Measurements from ENCODE around the gene JARID2. TPM values are rescaled to one million over a fixed set of nuclear protein-coding genes. Genes with fewer than 3 reads are reported as not detected.

JARID2 gene
- polyA plus RNA-seq, 1 experiment = 6.1 TPM

DNA sequence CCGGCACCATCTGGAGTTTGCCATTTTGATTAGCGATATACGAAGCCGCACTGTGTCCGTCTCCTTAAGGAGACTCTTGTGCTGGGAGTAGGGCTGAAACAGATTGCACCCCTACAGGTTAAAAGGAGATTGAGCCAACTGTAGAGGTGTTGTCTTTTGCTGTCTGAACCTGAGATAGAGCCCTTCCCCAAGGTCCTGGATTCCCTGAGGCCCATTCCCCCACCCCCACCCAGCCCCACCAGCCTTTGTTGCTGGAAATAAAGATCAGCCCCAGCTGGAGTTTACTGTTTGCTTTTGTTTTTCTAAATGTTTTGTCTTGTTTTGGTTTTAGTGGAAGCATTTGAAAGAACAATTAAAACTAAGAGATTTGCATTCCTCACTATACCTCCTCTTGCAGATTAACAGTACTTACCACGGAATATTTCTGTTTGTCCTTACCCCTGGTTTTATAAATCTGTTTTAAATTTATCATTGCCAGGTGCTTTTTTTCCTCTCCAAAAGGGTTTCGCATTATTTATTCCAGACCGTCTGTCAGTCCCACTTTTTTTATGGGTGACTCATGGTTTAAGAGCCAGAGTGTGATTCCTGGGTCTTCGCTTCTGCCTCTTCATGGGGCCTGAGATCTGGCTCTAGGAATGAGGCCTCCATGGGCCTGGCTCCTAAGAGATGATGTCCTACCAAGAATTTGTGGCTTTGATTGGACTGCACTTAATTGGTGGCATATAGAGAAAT is 247.7 kb downstream of the JARID2 start:
- DNase-seq (ENCODE audit: low read depth) = peak; percentile 41
- no peaks in the 10 kb centered on the region for H3K27me3 ChIP-seq (ENCODE audit: control insufficient read depth, insufficient read depth, low read length)
- ChIA-PET POLR2A (no interaction called here), CTCF (interaction anchor here (1.3 kb wide), 1 partner anchor 30 kb away, joined by 3 read pairs; no protein-coding TSS in a partner anchor)
- peaks cover 20% of the 10 kb centered on the region for H3K36me3 ChIP-seq (ENCODE audit: control insufficient read depth, insufficient read depth, low read length)
- TF ChIP-seq, protein P1, sequence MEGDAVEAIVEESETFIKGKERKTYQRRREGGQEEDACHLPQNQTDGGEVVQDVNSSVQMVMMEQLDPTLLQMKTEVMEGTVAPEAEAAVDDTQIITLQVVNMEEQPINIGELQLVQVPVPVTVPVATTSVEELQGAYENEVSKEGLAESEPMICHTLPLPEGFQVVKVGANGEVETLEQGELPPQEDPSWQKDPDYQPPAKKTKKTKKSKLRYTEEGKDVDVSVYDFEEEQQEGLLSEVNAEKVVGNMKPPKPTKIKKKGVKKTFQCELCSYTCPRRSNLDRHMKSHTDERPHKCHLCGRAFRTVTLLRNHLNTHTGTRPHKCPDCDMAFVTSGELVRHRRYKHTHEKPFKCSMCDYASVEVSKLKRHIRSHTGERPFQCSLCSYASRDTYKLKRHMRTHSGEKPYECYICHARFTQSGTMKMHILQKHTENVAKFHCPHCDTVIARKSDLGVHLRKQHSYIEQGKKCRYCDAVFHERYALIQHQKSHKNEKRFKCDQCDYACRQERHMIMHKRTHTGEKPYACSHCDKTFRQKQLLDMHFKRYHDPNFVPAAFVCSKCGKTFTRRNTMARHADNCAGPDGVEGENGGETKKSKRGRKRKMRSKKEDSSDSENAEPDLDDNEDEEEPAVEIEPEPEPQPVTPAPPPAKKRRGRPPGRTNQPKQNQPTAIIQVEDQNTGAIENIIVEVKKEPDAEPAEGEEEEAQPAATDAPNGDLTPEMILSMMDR (IDR thresholded peaks at IDR 0.05; ENCODE audit: insufficient read depth, low read depth, low read length) = no peak
- no peak overlapping the region for H3K4me3 ChIP-seq (ENCODE audit: low read depth, low read length)

- ChIA-PET POLR2A (no interaction called here), CTCF (no interaction called here)
- no peaks in the 10 kb centered on the region for H3K27me3 ChIP-seq (ENCODE audit: control insufficient read depth, insufficient read depth, low read length)
- no peak for DNase-seq (ENCODE audit: low read depth)
- peaks cover 16% of the 10 kb centered on the region for H3K36me3 ChIP-seq (ENCODE audit: control insufficient read depth, insufficient read depth, low read length)
- H3K4me3 ChIP-seq (ENCODE audit: low read depth, low read length) = no peak overlapping the region
- TF ChIP-seq, protein P1 (IDR thresholded peaks at IDR 0.05; ENCODE audit: insufficient read depth, low read depth, low read length) = no peak
Measured at GRCh38 chr6:15495375-15495901, 249.6 kb downstream of the JARID2 start.

DNA sequence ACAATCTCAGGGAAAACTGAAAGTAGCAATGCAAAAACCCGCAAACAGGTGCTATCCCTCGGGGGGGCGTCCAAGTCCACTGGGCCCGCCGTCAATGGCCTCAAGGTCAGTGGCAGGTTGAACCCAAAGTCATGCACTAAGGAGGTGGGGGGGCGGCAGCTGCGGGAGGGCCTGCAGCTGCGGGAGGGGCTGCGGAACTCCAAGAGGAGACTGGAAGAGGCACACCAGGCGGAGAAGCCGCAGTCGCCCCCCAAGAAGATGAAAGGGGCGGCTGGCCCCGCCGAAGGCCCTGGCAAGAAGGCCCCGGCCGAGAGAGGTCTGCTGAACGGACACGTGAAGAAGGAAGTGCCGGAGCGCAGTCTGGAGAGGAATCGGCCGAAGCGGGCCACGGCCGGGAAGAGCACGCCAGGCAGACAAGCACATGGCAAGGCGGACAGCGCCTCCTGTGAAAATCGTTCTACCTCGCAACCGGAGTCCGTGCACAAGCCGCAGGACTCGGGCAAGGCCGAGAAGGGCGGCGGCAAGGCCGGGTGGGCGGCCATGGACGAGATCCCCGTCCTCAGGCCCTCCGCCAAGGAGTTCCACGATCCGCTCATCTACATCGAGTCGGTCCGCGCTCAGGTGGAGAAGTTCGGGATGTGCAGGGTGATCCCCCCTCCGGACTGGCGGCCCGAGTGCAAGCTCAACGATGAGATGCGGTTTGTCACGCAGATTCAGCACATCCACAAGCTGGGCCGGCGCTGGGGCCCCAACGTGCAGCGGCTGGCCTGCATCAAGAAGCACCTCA is 250.7 kb downstream of the JARID2 start:
- POLR2A ChIA-PET = no interaction called here

DNA sequence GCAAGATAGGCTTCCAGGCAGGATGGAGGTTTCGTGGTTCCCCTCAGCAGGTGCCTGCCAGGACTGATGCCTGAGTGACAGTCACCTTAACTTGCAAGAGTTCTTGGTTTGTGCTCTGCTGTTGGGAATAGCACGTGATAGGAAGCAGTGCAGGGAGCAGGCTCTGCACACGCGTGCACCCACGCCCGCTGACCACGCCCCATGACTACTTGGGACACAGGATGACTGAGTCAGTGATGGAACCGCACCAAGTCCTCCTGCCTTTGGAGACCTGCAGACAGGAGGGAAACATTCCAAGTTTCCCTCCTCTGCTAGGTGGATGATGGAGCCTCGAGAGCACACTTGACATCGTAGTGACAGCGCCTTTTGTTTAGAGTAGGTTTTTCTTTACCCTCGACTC is 252.8 kb downstream of the JARID2 start:
- Histone ChIP-seq H3K4me3 (ENCODE audit: low read depth, low read length) (no peak overlapping the region), H3K36me3 (ENCODE audit: control insufficient read depth, insufficient read depth, low read length) (peaks cover 16% of the 10 kb centered on the region), H3K27me3 (ENCODE audit: control insufficient read depth, insufficient read depth, low read length) (no peaks in the 10 kb centered on the region)
- DNase-seq (ENCODE audit: low read depth) = no peak
- ChIA-PET CTCF (no interaction called here), POLR2A (no interaction called here)
- TF ChIP-seq, protein P1 (IDR thresholded peaks at IDR 0.05; ENCODE audit: insufficient read depth, low read depth, low read length) = no peak

More for the DNA sequence above, 250.7 kb downstream of the JARID2 start:
- CTCF ChIA-PET = interaction anchor here (1.0 kb wide), 1 partner anchor 126 kb away, joined by 3 read pairs; no protein-coding TSS in a partner anchor
- Histone ChIP-seq H3K27me3 (ENCODE audit: control insufficient read depth, insufficient read depth, low read length) (no peaks in the 10 kb centered on the region), H3K36me3 (ENCODE audit: control insufficient read depth, insufficient read depth, low read length) (peaks cover 16% of the 10 kb centered on the region), H3K4me3 (ENCODE audit: low read depth, low read length) (no peak overlapping the region)
- DNase-seq (ENCODE audit: low read depth) = no peak
- TF ChIP-seq, protein P1 (IDR thresholded peaks at IDR 0.05; ENCODE audit: insufficient read depth, low read depth, low read length) = no peak

DNA sequence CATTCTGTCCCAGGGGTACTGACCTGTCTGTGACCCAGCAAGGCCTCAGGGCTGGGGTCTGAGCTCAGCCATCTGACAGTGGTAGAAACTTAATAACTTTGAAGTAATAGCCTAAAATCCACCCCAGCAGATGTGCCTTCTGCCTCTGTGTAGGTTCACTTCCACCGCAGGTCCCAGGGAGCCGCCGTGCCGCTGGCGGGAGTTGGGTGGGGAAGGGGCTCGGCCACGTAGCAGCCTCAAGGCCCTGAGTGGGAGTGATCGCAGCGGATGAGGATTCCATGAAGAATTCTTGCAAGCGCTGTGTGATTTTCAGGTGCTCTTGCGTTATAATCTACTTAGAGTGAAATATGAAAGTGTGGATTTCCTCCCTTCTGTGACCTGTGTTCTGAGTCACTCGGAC is 253.3 kb downstream of the JARID2 start:
- peaks cover 16% of the 10 kb centered on the region for H3K36me3 ChIP-seq (ENCODE audit: control insufficient read depth, insufficient read depth, low read length)
- H3K4me3 ChIP-seq (ENCODE audit: low read depth, low read length) = no peak overlapping the region
- TF ChIP-seq, protein P1 (IDR thresholded peaks at IDR 0.05; ENCODE audit: insufficient read depth, low read depth, low read length) = no peak
- POLR2A ChIA-PET = no interaction called here
- CTCF ChIA-PET = no interaction called here
- H3K27me3 ChIP-seq (ENCODE audit: control insufficient read depth, insufficient read depth, low read length) = no peaks in the 10 kb centered on the region
- DNase-seq (ENCODE audit: low read depth) = no peak
